Panc1 (cell line): ENCODE measurements around the gene NR0B2.

Experiments
- POLR2AphosphoS5 ChIP-seq: IDR thresholded peaks from 2 replicates; pipeline ENCODE4 v1.6.1; 2012; ENCODE audit warnings: mild to moderate bottlenecking, low read depth, low read length, moderate library complexity
- TF ChIP-seq, protein P1 (sequence below): fragments of 450-650 bp; IDR thresholded peaks from 2 replicates; pipeline ENCODE4 v1.5.1; 2017; ENCODE audit warnings: mild to moderate bottlenecking

- TF ChIP-seq, protein P1, sequence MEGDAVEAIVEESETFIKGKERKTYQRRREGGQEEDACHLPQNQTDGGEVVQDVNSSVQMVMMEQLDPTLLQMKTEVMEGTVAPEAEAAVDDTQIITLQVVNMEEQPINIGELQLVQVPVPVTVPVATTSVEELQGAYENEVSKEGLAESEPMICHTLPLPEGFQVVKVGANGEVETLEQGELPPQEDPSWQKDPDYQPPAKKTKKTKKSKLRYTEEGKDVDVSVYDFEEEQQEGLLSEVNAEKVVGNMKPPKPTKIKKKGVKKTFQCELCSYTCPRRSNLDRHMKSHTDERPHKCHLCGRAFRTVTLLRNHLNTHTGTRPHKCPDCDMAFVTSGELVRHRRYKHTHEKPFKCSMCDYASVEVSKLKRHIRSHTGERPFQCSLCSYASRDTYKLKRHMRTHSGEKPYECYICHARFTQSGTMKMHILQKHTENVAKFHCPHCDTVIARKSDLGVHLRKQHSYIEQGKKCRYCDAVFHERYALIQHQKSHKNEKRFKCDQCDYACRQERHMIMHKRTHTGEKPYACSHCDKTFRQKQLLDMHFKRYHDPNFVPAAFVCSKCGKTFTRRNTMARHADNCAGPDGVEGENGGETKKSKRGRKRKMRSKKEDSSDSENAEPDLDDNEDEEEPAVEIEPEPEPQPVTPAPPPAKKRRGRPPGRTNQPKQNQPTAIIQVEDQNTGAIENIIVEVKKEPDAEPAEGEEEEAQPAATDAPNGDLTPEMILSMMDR: no peak
- no peak for TF ChIP-seq POLR2AphosphoS5
Observed at GRCh38 chr1:26888231-26888630, 25.5 kb downstream of the NR0B2 start.
